Measurements from ENCODE around the gene BEST4.
"Not testable (repeated sequence)": the region's sequence is repeated elsewhere in the genome, so short reads cannot be mapped to it uniquely, and the experiment has no call there.

Gene BEST4

DNA sequence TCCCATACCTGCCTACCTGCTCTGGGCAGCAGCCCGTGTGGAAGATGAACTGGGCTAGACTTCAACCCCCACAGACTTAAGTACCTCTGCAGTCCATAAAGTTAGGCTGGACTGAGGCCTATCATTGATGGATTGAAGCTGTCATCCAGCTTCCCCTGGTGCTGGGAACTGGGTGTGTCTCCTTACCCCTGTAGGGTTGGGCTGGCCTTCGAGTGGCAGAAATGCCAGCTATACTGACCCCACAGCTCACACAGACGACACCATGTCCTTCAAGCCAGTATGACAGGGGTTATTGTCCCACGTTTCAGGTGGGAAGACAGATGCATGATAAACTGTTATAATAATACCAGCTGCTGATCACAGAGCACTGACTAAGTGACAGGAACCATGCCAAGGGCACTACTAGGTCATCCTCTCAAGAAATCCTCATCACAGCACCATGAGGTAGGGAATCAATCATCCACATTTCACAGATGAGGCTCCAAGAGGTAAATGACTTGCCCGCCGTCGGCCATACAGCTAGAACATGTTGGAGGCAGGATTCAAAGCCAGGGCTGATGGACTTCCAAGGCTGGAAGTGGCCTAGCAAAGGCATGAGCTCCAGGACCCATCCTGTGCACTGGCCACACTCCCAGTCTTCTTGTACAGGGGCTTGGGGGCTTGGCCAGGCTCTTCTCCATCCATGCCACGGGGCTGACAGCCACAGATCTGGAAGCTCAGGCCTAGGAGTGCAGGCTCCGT, at the start of gene BEST4:
BEST4 (minus strand) TSS at position 51 of the 741 bp plus-strand sequence. CDS start 465 bp downstream, outside the sequence.
- DNase-seq (ENCODE audit: low spot score), result no peak

DNA sequence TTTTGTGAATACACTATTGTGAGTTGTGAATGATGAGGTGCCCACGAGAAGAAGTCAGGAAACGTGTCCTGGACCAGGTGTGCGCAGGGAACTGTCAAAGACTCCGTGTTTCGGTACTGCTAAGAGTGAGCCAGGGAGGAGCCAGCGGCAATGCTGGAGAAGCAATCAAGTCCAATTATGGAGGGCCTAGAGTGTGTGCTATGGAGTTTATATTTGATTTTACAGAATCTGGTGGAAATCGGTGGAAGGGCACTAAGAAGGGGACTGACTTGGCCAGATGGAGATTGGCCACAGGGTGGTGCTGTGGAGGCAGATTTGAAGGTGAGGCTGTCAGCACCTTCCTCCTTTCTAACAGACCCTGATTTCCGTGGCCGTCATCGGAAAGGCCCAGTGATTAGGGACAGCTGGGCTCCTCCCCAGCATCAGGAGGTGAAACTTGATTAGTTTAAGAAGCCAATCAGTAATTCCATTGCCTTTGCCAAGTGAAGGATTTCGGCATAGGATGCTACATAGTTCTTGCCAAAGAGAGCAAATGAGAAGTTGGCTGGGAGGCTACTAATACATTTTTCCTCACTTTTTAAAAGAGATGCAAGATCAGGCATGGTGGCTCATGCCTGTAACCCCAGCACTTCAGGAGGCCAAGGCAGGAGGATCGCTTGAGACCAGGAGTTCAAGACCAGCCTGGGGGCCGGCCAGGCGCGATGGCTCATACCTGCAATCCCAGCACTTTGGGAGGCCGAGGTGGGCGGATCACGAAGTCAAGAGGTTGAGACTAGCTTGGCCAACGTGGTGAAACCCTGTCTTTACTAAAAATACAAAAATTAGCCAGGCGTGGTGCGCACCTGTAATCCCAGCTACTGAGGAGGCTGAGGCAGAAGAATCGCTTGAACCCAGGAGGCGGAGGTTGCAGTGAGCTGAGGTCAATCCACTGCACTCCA, 48.0 kb upstream of the BEST4 start:
- DNase-seq (ENCODE audit: low spot score), result peak; percentile 92

DNA sequence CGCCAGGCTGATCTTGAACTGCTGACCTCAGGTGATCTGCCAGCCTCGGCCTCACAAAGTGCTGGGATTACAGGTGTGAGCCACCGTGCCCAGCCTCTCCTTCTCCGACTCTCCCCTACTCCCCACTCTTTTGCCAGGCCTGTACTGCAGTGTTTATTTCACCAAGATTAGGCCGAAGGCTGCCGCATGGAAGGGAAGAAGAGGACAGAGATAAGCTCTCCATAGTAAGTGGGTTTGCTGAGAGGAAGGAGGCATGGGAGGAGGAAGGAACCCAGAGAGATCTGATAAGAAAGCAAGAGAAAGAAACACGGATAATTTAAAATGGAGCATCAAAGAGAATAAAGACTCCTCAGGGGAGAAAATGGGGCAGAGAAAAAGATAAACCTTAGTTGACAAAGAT, 46.4 kb upstream of the BEST4 start:
- no peak for DNase-seq (ENCODE audit: low spot score)

DNA sequence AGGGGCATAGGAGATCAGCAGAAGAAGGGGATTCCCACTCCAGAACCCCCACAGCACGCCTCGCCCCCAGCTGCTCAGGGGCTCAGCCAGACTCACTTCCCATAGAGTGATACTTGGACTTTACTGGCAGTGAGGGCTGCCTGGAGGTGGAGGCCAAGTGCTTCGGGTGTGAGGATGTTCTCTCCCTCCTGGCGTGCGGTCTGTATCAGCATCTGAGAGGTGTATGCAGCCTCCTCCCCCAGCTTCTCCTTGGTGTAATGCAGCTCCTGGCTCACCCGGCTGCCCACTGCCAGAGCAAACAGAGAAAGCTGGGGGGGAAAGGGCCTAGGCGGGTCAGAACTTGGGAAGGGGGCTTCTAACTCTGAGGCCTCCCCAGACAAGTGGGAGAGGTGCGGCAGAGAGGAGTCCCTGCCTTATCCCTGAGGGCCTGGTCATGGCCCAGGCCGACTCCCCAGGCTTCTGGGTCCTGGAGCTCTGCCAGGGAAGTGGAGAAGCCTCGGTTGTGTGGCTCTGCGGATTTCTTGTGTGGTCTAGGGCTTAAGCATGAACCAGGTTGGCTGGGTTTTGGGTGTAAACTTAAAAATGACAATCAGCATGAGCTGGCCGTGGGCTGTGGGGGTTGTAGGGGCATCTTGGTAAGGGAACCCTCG, 44.2 kb upstream of the BEST4 start:
- no peak for DNase-seq (ENCODE audit: low spot score)

DNA sequence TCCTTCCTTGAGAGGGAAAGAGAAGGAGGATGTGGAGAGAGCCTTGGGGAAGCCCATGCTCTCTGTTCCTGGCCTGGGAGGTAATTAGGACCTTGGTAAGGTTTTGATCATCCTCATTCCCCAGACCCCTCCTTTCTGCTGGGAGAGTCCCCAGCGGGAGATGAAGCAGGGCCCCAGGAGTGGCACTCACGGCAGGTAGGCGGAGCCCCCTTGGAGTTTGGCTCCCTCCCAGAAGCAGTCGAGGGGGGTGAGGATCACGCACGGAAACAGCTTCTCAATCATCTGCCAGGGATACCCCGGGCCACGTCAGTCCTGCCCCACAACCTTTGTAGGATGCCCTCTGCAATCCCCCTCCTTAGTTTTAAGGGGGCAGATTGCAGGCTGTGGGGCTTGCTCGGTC, 43.5 kb upstream of the BEST4 start:
- DNase-seq (ENCODE audit: low spot score), result no peak

DNA sequence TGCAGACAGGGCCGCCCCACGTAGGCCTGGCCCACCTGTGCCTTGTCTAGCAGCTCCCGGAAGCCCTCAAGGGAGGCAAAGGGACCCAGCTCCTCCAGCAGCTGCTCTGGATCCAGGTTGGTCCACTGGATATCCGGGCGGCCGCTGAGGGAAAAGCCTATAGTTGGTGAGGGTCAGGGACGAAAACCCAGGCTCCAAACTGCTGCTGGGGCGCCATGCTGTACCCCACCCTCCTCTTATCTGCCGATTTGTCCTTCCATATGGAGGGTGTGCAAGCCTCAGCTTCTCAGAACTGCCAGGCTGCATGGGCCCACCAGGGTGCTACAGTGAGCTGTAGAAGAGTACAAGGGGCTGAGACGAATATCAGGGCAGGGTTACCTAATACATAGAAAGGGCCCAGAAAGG, 42.9 kb upstream of the BEST4 start:
- no peak for DNase-seq (ENCODE audit: low spot score)

DNA sequence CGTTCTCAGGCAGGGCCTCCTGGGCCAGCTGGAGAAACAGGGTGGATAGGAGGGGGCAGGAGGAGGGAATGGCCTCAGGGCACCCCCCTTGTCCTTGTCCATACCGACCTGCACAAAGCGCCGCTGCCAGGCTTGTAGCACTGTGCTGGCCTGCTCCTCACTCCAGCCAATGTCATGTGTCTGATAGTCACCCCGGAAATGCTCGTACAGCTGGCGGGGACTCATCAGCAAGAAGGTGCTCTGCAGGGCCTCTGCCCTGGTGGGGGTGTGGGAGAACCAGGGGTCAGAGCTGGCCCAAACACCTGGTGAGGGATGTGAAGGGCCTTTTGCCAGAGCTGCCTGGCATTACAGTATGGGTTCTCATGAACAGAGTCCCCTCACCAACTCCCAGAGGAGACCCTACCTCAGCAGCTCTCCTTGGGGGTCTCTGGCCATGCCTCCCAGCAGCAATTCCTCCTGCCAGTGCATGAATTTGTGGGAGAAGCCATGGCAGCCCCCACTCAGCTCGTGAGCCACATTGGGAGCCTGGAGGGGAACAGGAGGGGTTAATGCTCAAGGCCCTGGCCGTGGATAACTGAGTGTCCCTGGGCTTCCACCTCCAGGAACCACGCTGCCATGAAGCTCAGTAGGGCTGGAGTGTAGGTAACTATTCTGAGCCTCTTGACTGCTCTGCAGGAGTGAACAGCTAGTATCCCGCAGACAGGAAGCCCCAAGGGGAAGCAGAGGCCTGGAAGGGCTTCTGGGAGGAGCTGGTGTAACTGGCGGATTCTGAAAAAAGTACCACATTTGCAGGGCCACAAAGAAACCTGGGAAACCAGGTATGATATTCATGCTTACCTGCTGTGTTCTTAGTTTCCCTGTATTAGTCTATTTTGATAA, 41.8 kb upstream of the BEST4 start:
- no peak for DNase-seq (ENCODE audit: low spot score)

DNA sequence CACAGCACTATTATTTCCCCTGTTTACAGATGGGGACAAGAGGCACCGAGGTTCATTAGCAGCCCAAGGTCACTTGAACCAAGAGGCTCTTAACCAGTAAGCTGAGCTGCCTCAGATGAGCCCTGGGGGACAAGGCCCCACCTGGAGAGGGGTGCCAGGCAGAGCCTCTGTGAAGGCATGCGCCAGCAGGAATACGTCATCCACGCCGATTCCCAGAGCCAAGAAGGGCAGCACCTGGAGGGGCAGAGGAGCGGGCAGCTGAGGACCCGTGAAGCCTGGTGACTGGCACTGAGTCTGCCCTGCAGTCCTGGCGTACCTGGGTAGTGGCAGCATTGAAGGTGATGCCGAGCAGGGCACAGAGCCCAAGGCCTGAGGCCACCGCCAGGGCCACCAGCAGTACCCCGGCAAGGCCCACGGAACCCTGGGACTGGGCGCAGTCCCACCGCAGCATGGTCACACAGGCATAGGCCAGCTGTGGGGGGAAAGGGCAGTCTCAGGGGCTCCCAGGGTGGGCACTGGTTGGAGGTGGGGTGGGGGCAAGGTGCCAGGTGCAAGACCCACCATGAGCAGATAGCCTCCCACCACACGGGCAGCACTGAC, 41.0 kb upstream of the BEST4 start:
- no peak for DNase-seq (ENCODE audit: low spot score)

DNA sequence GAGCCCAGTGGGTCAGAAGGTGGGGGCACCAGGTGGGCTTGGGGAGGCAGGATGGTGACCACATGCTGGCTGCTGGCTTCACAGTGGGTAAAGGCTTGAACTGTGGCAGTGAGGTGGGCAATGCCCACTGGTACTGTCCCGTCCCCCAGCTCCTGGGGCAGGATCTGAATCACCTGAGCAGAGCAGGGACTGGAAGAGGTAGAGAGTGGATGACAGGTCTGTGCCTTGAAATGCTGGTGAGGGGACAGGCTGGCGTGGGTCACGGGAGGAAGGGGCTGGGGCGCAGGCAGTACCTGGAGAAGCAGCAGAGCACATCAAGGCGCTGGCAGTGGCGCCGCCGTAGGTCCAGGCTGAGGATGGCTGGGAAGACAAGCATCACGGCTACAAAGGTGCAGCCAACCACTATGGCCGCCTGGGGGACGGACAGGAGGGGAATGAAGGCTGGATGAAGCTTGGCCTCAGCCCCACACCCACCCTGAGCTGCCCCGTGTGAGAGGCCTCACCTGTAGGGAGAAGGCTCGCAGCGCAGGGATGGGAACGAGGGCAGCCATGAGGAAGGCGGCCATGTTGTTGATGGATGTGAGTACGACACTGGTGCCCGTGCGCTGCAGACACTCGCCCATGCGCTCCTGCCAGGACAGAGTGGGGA, 40.2 kb upstream of the BEST4 start:
- no peak for DNase-seq (ENCODE audit: low spot score)

DNA sequence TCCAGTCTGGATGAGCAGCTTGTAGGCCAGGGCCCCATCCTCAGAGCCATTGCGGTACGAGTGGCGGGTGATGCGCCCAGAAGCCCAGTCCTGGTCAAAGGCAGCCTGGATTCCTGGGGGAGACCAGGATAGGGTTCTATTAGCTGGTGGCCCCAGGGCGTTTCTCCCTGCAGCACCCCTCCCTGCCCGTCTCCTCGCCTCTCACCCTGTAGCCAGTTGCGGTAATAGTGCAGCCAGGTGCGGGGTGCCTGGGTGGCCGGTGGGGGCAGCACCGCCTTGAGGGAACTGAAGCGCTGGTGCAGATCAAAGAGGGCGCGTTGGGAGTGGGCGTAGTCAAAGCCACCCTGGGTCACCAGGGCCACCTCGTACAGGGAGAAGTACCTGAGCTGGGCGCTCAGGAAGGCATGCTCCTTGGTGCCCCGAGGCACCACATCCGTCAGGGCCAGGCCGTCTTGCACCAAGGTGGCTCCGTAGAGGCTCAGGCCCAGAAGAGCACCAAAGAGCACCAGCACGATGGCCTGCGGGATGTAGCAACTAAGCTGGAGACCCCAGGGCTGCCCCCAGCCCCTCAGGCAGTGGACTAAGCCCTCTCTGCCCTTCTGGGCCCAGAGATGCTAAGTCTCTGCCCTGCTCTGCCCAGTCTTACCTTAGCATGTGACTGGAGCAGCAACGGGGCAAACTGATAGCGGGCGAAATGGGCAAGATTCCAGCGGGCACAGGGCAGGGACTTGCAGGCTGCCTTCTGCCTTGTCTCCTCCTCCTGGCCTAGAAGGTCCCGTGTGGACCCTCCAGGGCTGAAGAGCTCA, 39.4 kb upstream of the BEST4 start:
- no peak for DNase-seq (ENCODE audit: low spot score)

DNA sequence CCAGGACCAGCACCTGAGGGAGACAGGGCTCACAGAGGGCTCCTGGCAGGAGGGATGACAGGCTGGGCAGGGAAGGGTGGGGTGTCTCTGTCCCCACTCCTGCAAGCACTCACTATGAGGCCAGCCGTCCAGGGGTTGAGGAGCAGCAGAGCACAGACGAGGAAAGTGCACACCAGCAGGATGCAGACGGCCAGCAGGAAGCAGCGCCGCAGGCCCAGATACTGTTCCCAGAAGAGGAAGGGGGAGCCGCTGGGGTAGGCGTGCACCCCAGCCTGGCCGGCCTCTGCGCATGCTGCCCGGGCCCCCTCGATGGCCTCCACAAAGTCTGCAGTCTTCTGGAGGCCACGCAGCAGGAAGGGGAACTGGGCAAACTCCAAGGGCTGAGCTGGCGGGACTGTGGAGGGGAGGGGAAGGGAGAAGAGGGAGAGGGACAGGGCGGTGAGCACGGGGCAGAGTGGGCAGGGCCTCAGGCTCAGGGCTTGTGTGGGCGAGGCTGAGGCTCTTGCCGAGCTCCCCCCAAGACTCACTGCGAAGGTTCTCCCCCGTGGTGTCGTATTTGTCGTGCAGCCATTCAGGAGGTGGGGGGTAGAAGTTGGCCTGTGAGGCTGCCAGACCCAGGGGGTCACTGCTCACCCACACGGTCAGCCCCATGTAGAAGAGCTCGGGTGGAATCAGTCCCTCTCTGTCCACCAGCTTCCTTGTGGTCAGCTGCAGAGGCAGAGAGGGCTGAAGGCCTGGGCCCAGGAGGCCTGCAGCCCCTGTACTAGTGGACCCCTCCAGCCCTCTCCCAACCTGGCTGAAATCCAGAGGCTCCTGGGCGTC, 38.6 kb upstream of the BEST4 start:
- DNase-seq (ENCODE audit: low spot score), result peak; percentile 81

DNA sequence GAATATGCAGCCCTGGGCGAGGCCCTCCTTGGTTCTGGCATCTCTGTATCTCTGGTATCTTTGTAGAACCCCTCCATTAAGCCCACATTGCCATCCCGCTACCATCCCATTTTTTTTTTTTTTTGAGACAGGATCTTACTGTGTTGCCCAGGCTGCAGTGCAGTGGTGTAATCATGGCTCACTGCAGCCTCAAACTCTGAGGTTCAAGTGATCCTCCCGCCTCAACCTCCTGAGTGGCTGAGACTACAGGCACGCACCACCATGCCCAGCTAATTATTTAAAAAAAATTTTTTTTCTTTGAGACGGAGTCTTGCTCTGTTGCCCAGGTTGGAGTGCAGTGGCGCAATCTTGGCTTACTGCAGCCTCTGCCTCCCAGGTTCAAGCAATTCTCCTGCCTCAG, 36.4 kb upstream of the BEST4 start:
- DNase-seq (ENCODE audit: low spot score), result not testable (repeated sequence)

DNA sequence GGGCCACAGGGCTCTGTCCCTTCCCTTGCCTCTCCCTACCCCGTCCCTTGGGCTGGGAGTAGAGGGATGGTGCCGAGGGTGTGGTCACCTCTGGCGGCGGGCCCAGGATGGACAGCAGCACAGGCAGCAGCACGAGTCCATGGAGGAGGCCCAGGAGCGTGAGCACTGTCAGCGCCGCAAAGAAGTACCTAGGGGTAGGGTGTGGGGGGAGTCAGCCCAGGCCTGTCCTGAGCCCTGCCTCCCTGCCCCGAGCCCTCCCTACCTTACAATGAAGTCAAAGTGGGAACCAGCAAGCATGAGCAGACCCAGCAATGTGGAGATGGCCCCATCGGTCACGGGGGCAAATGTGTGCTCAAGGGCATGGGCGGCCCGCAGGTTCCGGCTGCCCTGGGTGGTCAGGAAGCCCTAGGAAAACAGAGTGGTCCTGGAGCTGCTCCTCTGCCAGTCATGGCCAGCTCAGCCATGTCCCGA, 35.0 kb upstream of the BEST4 start:
- DNase-seq (ENCODE audit: low spot score), result no peak

DNA sequence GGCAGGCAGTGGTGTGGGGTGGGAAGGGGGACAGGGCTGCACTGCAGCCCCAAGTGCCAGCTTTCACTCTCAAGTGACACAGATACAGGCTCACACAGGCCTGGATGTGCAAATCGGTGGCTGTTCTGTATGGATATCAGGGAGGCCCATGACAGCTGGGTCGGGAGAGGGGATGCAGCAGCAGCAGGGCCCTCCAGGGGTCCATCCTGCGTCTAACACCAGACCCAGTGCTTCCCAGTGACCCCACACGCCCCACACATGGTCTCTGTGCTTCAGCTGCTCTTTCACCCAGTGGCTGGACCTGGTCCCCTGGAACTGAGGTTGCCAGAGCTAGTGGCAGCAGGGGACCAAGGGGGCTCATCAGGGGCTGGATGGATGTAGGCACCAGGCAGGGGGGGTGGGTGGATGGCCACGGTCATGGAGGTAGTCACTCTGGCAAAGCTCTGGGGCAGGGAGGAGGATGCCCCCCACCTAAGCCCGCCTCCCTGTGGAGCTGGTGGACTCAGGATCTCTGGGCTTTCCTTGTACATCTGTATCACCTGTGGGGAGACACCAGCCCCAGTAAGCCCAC, 34.2 kb upstream of the BEST4 start:
- no peak for DNase-seq (ENCODE audit: low spot score)

DNA sequence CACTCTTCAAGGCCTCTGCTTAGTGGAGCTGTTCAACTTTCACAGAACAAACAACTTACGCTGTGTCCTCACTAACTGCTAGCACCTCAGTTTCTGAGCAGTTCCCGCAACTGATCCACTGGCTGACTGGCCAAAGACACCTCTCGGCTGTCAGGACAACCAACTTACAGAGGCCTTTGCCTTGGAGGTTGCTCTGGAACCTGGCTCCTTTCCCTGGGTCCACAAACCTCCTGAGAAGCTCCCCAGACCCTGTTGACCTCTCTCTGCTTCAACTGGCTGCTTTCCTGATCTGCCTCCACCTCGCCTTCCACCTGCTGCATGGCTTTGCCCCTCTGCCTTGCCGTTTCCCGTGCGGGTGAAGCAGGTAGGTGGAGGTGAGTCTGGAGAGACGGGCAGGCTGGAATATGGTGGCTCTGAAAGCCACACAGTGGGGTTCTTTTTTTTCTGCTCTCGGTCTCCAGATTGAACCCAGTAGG, 33.3 kb upstream of the BEST4 start:
- DNase-seq (ENCODE audit: low spot score), result no peak

DNA sequence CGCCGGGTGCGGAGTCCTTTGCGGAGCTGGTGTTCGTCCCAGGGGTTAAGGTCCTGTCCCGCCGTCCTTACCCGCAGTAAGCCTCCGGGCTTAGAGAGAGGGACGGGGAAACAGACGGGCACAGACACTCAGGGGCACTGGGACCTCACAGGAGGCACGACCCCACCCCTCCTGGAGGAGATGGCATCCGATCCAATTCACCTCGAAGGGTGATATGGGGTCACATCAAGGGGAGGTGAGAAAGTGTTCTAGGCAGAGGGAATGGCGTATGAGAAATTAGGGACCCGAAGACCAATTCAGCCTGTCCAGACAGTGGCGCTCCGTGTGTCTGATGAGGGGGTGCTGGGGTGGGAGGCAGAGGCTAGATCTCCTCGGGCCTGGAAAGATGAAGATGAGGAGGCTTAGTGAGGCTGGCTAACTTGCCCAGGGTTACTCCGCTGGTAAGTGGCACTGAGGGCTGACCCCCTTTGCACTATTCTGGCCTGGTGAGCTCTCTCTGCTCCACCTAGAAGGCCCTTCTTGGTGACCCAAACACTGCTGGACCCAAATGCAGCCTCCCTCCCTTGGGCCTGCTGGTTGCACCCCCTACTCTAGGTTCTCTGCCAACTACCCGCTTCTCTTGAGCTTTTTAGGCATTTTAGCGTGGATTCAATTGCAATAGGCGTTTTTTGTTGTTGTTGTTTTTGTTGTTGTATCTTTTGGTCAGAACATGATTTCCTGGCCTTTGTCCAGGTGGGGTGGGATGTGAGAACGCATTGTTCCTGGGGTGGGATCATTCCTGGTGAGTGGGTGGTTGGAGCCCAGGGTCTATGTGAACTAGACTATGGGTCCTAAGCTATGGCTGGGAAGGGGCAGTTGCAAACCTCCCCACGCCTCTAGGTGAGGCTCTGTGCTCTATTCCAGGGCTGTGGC, 32.6 kb upstream of the BEST4 start:
- DNase-seq (ENCODE audit: low spot score), result no peak

DNA sequence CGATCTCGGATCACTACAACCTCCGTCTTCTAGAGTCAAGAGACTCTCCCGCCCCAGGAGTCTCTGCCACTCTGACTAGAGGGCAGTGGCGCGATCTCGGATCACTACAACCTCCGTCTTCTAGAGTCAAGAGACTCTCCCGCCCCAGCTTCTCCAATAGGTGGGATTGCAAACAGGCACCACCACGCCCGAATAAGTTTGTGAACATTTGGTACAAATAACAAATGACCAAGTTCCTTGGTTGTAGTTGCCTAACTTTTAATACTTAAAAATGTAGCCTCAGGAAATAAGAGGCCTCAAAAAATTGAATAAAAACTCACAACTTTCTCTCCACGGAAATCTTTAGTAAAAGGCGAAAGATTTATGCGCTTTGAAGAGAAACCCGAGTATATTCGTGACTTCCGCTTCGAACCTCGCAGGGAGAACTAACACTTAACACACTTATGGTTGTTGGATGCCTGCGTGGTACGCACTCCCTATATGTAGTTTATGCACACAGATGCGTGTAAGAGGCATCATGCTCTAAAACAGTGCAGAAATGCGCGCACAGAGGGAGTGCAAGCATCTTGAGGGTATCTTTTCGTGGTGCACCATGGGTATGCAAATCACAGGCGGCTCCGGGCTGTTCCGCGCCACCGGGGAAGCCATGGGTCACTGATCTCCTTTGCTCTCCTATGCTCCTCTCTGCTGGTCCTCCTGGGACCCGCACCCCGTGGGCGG, 31.8 kb upstream of the BEST4 start:
- peak; percentile 78 for DNase-seq (ENCODE audit: low spot score)
